Renal pelvis (tissue), 12 donors: Measurements from ENCODE around the gene MIEF2. TPM values are rescaled to one million over a fixed set of nuclear protein-coding genes. Genes with fewer than 3 reads are reported as not detected.
A peak's percentile ranks its signal among the peaks of the same experiment; 100 is the strongest.
"Not testable (repeated sequence)": the region's sequence is repeated elsewhere in the genome, so short reads cannot be mapped to it uniquely, and the experiment has no call there.

Experiments
- DNase-seq: peaks from one replicate; pipeline ENCODE4 v3.0.0-alpha.2; 2013
- long read RNA-seq, 16 experiments: transcript quantifications; one replicate each; lab custom pipeline, GENCODE V29; 2026
- polyA plus RNA-seq, 3 donors: library from polyadenylated mRNA; unstranded; fragments of 120-200 nt; gene quantifications; one replicate each; pipeline ENCODE4 v1.2.1, GENCODE V29; 2013; ENCODE audit not compliant: insufficient read length in 3 of 3

Gene MIEF2
- 10 to 100 TPM; 17.2 to 21.7 (median 19.2) TPM for polyA plus RNA-seq
- long read RNA-seq, donor 1, transcript MIEF2-201 (4 exons, 3,364 nt) = major isoform, 7 of 9 reads
- long read RNA-seq, donor 1, partial matches to known transcripts = 0 of 9 reads
- long read RNA-seq, donor 1, other reads (novel, unspliced or antisense) = 0 of 9 reads
- long read RNA-seq, donor 2, transcript MIEF2-201 (4 exons, 3,364 nt) = major isoform, 6 of 6 reads
- long read RNA-seq, donor 2, partial matches to known transcripts = 0 of 6 reads
- long read RNA-seq, donor 2, other reads (novel, unspliced or antisense) = 0 of 6 reads
- long read RNA-seq, donor 3, transcript MIEF2-201 (4 exons, 3,364 nt) = major isoform, 7 of 8 reads
- long read RNA-seq, donor 3, partial matches to known transcripts = 0 of 8 reads
- long read RNA-seq, donor 3, other reads (novel, unspliced or antisense) = 0 of 8 reads
- long read RNA-seq, donor 4, transcript MIEF2-201 (4 exons, 3,364 nt) = major isoform, 8 of 10 reads
- long read RNA-seq, donor 4, partial matches to known transcripts = 0 of 10 reads
- long read RNA-seq, donor 4, other reads (novel, unspliced or antisense) = 0 of 10 reads
- long read RNA-seq, donor 5, transcript MIEF2-201 (4 exons, 3,364 nt) = major isoform, 5 of 7 reads
- long read RNA-seq, donor 5, partial matches to known transcripts = 0 of 7 reads
- long read RNA-seq, donor 5, other reads (novel, unspliced or antisense) = 0 of 7 reads
- long read RNA-seq, donor 6, transcript MIEF2-201 (4 exons, 3,364 nt) = major isoform, 7 of 8 reads
- long read RNA-seq, donor 6, partial matches to known transcripts = 0 of 8 reads
- long read RNA-seq, donor 6, other reads (novel, unspliced or antisense) = 0 of 8 reads
- long read RNA-seq, donor 7, transcript MIEF2-201 (4 exons, 3,364 nt) = major isoform, 11 of 14 reads
- long read RNA-seq, donor 7, partial matches to known transcripts = 0 of 14 reads
- long read RNA-seq, donor 7, other reads (novel, unspliced or antisense) = 0 of 14 reads
- long read RNA-seq, donor 8, transcript MIEF2-201 (4 exons, 3,364 nt) = major isoform, 8 of 8 reads
- long read RNA-seq, donor 8, partial matches to known transcripts = 0 of 8 reads
- long read RNA-seq, donor 8, other reads (novel, unspliced or antisense) = 0 of 8 reads
- long read RNA-seq, donor 9, transcript MIEF2-201 (4 exons, 3,364 nt) = major isoform, 8 of 9 reads
- long read RNA-seq, donor 9, partial matches to known transcripts = 0 of 9 reads
- long read RNA-seq, donor 9, other reads (novel, unspliced or antisense) = 0 of 9 reads
- long read RNA-seq, donor 10, transcript MIEF2-201 (4 exons, 3,364 nt) = major isoform, 5 of 13 reads
- long read RNA-seq, donor 10, partial matches to known transcripts = 7 of 13 reads
- long read RNA-seq, donor 10, other reads (novel, unspliced or antisense) = 0 of 13 reads
- long read RNA-seq, donor 11, transcript MIEF2-201 (4 exons, 3,364 nt) = major isoform, 7 of 8 reads
- long read RNA-seq, donor 11, partial matches to known transcripts = 0 of 8 reads
- long read RNA-seq, donor 11, other reads (novel, unspliced or antisense) = 0 of 8 reads
- long read RNA-seq, donor 12, transcript MIEF2-201 (4 exons, 3,364 nt) = major isoform, 12 of 13 reads
- long read RNA-seq, donor 12, partial matches to known transcripts = 0 of 13 reads
- long read RNA-seq, donor 12, other reads (novel, unspliced or antisense) = 0 of 13 reads
- long read RNA-seq, donor 13, transcript MIEF2-201 (4 exons, 3,364 nt) = major isoform, 6 of 12 reads
- long read RNA-seq, donor 13, partial matches to known transcripts = 6 of 12 reads
- long read RNA-seq, donor 13, other reads (novel, unspliced or antisense) = 0 of 12 reads
- long read RNA-seq, donor 14 = 0 reads
- long read RNA-seq, donor 15 = 0 reads
- long read RNA-seq, donor 16, transcript MIEF2-201 (4 exons, 3,364 nt) = major isoform, 8 of 10 reads
- long read RNA-seq, donor 16, partial matches to known transcripts = 0 of 10 reads
- long read RNA-seq, donor 16, other reads (novel, unspliced or antisense) = 0 of 10 reads

- DNase-seq = peak; percentile 96
Observed at GRCh38 chr17:18260332-18261145, at the start of gene MIEF2. Gene MIEF2 (plus strand): TSS chr17:18260662. CDS start chr17:18262721, 2,059 bp downstream.

GRCh38 chr17:18213666-18214270, 46.7 kb upstream of the MIEF2 start:
- DNase-seq = no peak

- not testable (repeated sequence) for DNase-seq
Observed at GRCh38 chr17:18216906-18217305, 43.6 kb upstream of the MIEF2 start.

GRCh38 chr17:18217412-18218015, 42.9 kb upstream of the MIEF2 start:
- DNase-seq = peak; percentile 64

GRCh38 chr17:18218756-18219415, 41.6 kb upstream of the MIEF2 start:
- DNase-seq = no peak

GRCh38 chr17:18224053-18224386, 36.4 kb upstream of the MIEF2 start:
- DNase-seq = no peak

- DNase-seq = no peak
Observed at GRCh38 chr17:18224387-18225120, 35.9 kb upstream of the MIEF2 start.

GRCh38 chr17:18225121-18225641, 35.3 kb upstream of the MIEF2 start, which contains the start of gene LLGL1:
Gene LLGL1 (plus strand): TSS chr17:18225635. CDS start chr17:18225683, 48 bp downstream.
- peak; percentile 96 for DNase-seq

- DNase-seq = no peak
Observed at GRCh38 chr17:18225642-18226283, 34.7 kb upstream of the MIEF2 start.

- no peak for DNase-seq
Observed at GRCh38 chr17:18226284-18226945, 34.0 kb upstream of the MIEF2 start.

GRCh38 chr17:18227635-18228034, 32.8 kb upstream of the MIEF2 start:
- no peak for DNase-seq

- DNase-seq = no peak
Observed at GRCh38 chr17:18228176-18228682, 32.2 kb upstream of the MIEF2 start.

- no peak for DNase-seq
Observed at GRCh38 chr17:18229254-18229653, 31.2 kb upstream of the MIEF2 start.

GRCh38 chr17:18229771-18230170, 30.7 kb upstream of the MIEF2 start:
- DNase-seq = no peak
